NCI-H2107 treated with DMSO at 0.1 percent for 48 hours (cell line): ENCODE measurements around the gene ABL2.
A peak's percentile ranks its signal among the peaks of the same experiment; 100 is the strongest.
"Not testable (repeated sequence)": the region's sequence is repeated elsewhere in the genome, so short reads cannot be mapped to it uniquely, and the experiment has no call there.

ENCODE experiments used
- DNase-seq: peaks from one replicate; lab custom pipeline; 2025; ENCODE audit not compliant: unreplicated experiment; lab: John Stamatoyannopoulos, UW

Gene ABL2

DNA sequence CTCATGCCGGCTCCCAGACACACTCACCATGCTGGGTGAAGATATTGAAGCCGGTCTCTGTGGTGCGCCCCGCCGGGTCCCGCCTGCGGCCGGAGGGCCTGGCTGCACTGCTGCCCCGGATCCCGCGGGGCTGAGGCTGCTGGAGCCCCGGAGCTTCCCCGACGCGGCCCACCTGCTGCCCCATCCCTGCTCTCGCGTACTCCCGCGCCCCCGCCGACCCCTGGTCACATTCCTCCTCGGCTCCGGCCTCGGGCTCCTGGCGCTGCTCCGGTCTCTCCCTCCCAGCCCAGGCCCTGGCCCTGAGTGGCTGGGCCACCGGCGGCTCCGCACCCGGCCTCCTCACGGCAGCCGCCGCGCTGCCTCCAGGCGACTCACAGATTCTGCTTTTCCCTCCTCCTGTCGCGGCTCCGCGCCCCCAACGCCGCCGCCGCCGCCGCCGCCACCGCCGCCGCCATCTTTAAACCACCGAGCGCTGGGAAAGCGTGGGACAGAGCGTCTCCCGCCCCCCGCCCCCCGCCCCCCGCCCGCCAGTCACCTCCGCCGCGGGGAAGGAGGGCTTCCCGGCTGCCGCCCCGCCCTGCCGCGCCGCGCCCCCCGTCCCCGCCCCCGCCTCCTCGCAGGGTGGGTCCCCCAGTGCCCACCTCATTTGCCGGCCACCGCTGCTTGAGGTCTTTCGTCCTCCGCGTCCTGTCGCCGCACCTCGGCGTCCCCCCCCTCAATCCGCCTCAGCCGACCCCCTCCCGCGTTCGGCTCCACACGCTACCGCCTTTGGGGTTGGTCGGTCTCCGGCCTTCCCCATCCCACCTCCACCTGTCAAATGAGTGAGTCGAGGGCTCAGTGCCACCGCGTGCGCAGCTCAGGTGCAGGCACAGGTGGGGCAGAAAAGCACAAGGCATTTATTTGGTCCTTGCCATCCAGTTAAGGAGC is at the start of gene ABL2:
ABL2 (minus strand) TSS at position 464 of the 927 bp plus-strand sequence; CDS start at position 184, 280 bp downstream.
- DNase-seq = peak; percentile 48

DNA sequence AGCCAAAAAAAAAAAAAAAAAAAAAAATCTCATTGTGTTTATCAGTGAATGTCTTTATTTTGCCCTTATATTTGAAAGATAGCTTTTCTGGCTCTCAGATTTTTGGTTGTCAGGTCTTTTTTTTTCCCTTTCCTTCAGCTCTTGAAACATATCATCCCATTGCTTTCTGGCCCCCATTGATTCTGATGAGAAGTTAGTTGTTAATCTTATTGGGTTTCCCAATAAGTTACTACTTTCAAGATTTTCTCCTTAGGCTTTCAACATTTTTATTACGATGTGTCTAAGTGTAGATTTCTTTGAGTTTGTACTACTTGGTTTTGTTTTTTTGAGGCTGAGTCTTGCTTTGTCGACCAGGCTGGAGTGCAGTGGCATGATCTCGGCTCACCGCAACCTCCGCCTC is 49.4 kb upstream of the ABL2 start:
- no peak for DNase-seq

DNA sequence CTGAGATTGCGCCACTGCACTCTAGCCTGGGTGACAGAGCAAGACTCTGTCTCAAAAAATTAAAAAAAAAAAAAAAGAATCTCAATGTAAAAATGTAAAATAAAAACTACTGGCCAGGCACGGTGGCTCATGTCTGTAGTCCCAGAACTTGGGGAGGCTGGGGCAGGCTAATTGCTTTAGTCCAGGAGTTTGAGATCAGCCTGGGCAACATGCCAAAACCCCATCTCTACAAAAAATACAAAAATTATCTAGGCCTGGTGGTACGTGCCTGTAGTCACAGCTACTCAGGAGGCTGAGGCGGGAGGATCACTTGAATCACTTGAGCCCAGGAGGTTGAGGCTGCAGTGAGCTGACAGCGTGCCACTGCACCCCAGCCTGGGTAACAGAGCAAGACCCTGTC is 44.9 kb upstream of the ABL2 start:
- DNase-seq = not testable (repeated sequence)

DNA sequence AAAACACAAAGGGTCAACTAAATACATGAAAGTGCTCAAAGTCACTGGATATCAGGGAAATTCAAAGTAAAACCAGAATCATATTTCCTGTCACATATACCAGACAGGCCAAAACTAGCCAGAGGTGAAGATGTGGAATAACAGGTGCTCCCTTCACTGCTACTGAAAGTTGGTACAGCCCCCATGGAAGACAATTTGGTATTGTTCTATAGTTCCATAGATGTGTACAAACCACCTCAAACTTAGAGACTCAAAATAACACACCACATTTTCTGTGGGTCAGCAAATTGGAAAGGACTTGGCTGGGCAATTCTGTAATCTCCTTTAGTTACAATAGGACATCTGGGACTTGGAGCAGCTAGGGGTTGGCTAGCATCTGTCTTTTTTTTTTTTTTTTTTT is 39.6 kb upstream of the ABL2 start:
- no peak for DNase-seq

DNA sequence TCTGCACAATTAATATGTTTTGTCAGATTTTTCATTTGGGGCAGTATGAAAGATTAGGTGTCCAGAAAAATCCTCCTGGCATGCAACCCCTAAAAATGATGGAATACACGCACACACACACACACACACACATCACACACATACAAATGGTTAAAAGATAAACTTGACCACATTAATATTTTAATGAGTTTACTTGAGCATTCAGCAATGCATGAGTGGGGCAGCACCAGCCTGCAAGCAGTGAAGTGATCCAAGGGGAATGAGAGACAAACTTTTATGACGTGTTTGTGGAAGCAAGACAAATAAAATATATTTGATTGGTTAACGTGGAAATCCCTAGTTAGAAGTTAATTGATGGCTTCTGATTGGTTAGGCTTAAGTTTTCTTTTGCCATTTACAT is 35.0 kb upstream of the ABL2 start:
- DNase-seq = no peak

DNA sequence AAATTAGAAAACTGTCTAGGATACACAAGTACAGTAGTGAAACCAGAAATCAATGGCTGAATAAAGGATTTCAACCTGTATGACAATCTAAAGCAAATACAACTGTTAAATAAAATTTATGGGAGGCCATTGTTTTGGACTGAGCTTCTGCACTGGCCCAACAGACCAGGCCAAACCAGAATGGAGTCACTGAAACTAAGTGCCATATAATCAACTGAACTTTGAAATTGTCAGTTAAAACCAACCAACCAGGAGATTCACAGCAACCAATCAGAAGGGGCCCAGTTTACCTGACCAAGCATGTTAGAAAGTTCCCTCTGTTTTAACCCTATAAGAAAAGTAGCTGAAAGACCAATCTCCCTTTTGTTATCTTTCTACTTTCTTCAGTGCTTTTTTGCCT is 33.6 kb upstream of the ABL2 start:
- no peak for DNase-seq

DNA sequence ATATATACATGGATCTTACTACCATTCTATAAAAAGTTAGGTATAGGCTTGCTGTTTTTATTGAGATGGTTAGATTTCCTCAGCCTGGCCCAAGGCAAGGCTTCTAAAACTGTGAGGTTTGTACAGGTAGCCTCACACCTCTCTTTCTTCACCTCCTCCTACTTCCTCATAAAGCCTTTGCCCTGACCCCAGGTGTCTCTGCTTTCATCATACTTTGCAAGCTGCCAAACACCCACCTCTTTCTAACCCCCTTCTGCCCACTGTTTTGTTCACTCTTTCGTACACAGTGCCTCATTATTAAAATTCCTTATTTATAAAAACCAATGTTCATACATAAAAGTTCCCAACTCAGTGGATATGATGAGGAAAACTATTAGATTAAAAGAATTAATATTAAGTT is 32.7 kb upstream of the ABL2 start:
- no peak for DNase-seq

DNA sequence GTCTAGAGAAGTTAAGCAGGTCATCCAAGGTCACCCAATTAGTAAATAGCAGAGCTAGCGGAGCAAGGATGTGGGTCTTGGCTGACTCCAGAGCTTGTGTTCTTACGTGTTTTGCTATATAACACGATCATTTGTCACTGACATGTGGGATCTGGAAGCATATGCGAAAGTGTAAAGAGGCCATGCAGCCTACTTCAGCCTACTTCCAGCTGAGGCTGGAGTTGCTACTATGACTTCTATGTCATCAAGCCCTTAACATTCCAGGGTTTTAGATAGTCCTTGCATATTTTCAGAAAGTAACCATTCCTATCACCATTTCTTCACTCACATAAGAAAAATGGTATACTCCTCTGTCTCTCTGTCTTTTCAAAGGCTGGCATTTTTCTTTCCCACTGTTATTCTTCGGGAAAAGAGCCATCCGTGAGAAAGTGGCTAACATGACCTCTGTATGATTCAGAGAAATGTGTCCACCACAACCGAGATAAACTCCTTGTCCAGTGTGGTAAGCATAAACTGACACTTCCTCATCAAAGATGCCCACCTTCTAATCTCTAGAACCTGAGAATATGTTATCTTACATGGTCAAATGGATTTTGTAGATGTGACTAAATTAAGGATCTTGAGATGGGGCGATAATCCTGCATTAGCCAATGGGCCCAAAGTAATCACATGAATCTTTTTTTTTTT is 24.0 kb upstream of the ABL2 start:
- no peak for DNase-seq

DNA sequence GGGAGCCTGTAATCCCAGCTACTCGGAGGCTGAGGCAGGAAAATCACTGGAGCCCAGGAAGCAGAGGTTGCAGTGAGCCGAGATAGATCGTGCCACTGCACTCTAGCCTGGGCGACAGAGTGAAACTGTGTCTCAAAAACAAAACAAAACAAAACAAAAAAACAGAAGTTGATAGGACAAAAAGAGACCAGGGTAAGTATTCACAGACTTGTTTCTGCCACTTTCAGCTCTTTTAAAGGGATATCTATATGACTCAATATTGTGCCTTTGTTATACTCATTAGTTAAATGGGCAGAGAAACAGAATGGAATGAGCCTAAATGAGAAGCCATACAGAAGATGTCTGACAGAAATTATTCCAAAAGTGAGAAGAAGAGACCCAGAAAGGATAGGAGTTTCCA is 23.1 kb upstream of the ABL2 start:
- no peak for DNase-seq

DNA sequence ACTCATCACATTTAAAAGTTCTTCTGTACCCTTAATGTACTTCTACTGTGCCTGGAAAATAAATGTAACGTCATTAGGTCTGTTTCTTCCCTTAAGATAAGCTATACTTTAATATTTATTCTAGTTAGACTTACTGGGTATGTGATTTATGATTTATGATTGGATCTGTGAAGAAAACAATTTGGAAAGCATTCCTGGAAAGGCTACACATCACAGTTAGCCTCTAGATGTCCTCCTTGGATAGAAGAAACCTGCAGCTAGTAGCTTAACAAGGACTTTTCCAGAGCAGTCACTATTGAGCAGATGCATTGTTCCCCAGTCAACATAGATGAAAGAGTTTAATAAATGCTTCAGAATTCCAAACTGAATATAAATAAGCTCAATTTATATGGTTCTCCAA is 22.2 kb upstream of the ABL2 start:
- DNase-seq = no peak

DNA sequence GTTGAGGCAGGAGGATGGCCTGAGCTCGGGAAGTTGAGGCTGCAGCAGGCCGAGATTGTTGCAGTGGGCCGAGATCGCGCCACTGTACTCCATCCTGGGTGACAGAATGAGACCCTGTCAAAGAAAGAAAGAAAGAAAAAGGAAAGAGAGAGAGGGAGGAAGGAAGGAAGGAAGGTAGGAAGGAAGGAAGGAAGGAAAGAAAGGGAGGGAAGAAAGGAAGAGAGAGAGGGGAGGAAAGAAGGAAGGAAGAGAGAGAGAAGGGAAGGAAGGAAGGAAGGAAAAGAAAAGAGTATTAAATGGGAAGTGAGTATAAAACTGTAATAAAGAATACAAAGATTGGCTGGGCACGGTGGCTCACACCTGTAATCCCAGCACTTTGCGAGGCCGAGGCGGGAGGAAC is 18.4 kb upstream of the ABL2 start:
- no peak for DNase-seq

DNA sequence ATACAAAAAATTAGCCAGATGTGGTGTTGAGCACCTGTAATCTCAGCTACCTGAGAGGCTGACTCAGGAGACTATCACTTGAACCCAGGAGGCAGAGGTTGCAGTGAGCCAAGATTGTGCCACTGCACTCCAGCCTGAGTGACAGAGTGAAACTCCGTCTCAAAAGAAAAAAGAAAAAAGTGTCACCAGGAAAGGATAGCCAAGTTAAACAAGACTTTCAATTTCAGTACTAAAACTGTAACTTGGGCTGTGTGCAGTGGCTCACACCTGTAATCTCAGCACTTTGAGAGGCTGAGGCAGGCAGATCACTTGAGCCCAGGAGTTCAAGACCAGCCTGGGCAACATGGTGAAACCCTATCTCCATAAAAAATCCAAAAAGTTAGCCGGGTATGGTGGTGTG is 15.9 kb upstream of the ABL2 start:
- not testable (repeated sequence) for DNase-seq

DNA sequence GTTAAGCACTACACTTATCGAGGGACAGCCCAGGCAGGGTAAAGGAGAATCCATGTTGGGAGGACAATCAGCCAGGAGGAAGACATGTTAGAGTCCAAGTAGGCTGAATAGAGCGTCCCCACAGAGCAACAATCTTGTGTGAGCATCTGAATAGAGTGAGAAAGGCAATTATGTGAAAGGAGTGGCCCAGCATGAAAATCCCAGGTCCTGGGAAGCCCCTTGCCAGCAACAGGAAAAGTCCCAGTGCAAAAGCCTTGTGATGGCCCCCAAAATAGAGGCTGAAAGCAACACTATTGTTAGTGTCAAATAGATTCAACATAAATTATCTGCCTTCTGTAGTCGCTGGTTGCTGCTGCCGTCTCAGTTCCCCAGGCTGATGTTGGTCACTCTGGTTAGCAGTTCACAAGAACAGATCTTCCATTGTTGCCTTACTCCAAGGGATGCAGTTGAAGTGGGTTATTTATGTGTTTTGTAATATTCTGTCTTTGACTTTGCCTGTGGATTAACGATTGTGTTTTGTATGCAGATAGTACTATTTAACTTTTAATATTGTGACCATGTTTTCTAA is 12.1 kb upstream of the ABL2 start:
- no peak for DNase-seq

DNA sequence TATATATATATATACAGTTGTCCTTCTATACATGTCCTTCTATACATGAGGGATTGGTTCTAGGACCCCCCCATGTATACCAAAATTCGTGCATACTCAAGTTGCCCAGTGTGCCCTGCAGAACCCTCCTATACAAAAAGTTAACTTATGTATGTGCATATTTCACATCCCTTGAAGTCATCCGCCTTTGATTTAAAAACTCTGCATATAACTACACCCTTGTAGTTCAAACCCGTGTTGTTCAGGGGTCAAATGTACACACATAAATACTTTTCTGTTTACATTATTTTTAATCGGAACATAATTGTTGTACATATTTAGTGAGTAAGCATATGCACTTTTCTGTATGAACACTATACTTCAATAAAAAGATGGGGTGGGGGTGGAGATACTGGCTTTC is 7.7 kb upstream of the ABL2 start:
- DNase-seq = no peak

DNA sequence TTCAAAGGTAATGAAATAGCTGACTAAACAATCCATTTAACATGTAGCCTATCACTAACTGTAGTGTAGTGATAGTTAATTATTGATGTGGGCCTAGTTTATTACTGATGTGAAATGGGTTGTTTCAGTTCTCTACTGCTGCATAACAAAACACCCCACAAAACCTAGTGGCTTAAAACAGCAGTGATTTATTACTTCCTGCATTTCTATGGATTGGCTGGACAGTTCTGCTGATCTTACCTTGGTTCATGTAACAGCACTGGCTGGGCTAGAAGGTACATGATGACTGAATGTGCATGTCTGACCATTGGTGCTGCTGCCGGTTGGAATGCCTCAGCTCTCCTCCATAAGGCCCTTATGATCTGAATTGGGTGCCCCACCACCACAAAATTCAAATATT is 5.4 kb upstream of the ABL2 start:
- no peak for DNase-seq

DNA sequence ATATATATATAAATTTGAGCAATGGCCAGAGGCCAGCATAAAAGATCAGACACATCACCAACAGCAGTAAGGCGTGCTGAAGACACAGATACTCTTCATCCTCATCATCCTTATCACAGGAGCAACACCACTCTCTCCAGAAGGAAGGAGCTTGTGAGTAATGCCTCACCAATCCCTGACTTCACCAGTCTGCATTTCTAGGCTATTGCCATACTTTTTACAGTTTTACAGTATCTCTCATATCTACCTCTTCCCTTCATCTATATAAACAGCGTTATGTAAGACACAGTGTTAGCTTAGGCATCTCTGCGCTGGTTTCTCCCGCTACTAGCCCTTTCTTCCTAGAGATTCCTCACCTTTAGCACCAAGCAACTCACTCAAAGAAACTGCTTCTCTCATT is 2.4 kb upstream of the ABL2 start:
- no peak for DNase-seq

DNA sequence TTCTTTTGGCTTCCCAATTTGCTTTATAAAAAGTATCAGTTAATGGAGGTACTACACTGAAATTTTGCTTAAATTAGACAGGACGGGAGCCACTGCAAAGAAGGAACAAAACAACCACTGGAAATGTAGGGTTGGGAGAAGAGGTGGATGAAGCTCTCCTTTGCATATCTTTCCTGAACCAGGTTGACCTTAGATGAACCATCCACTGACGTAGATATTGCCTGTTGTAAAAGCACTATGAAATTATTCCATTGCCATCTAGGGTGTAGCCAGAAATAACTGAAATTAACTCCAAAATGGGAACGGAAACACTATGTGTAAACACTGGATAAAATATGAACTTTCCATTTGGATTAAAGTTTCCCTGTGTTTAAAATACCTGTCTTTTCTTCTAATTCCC is 1.2 kb upstream of the ABL2 start:
- DNase-seq = no peak

DNA sequence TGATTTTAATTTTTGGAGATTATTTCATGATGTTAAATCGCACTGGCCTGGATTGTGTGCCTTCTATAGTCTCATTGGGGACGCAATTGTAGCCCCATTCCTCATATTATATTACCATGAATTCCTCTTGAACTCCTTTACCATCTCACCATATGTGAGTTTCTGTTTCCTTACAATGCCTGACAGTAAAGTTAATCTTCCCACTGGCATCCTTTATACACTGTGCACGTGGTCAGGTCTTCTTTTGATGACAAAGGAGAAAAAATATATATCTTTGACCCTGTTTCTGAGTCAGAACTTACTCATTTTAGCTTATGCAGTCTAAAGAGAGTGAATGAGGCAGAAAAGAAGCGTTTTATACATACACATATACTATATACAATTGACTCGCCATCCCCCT is 774 bp upstream of the ABL2 start:
- no peak for DNase-seq

DNA sequence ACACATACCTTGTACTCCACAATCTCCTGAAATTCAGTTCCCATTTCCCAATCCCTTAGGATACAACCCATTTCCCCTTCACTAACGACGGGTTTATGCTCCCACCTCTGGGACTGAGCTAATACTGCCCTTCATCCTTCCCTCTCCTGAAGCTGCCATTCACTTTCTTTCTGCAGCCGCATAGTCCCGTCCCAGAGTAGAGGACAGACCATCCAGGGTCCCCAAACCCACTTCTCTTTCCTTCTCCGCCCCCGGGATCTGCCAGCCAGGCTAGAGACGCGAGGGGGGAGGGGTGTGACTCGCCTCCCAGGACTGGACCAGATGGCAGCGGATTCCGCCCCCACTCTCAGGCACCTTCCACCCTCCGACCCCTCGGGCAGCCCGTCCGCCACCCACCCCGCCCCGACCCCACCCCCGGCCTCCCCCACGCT is 679 bp downstream of the ABL2 start:
- no peak for DNase-seq

DNA sequence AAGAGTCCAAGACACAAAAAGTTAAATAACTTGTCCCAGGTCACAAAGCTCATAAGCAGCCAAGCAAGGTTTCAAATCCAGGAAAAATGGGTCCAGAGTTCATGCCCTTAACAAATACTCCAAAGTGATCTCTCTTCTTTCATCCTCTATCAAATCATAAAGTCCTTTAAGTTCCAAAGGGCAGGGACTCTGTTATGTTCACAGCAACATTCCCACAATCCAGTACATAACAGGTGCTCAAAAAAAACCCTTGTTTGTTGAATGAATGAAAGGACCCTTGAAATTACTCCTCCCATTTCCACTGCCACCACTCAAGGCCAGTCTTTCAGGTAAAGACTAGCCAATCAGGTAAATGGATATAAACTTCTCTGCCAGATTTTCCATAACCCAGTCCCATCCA is 2.7 kb downstream of the ABL2 start:
- no peak for DNase-seq

DNA sequence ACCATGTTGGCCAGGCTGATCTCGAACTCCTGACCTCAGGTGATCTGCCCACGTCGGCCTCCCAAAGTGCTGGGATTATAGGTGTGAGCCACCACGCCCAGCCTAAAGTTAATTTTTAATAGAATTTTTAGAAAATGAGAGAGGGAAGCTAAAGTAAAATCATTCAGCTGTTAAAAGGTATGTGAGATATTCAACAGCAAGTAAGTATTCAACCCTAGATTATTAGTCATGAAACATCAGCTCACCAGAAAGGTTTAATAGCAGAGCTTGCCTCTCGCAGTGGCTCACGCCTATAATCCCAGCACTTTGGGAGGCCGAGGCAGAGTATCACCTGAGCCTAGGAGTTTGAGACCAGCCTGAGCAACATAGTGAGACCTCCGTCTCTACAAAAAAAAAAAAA is 5.0 kb downstream of the ABL2 start:
- not testable (repeated sequence) for DNase-seq

DNA sequence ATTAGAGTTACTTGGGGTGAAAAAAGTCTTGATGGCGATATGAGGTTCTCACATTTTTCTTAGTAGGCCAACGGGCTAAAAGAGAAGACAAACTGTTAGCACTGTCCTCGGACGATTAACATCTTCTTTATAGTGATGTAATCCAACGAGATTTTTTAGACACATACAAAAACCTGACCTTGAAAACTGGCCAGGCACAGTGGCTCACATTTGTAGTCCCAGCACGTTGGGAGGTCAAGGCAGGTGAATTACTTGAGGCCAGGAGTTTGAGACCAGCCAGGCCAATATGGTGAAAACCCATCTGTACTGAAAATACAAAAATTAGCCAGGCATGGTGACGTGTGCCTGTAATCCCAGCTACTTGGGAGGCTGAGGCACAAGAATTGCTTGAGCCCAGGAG is 8.4 kb downstream of the ABL2 start:
- not testable (repeated sequence) for DNase-seq
